C4-2B (cell line): ENCODE measurements around the gene CFAP20.

Experiments
- ZFX ChIP-seq: fragments of 450-650 bp; IDR thresholded peaks from 2 replicates; pipeline ENCODE4 v1.6.1; 2017
- TF ChIP-seq, protein P1 (sequence below): fragments of 450-650 bp; conservative IDR thresholded peaks from 2 replicates; pipeline ENCODE4 v1.5.1; 2017; ENCODE audit warnings: mild to moderate bottlenecking

GRCh38 chr16:58120234-58120633 lies 8.9 kb downstream of the CFAP20 start:
- TF ChIP-seq, protein P1, sequence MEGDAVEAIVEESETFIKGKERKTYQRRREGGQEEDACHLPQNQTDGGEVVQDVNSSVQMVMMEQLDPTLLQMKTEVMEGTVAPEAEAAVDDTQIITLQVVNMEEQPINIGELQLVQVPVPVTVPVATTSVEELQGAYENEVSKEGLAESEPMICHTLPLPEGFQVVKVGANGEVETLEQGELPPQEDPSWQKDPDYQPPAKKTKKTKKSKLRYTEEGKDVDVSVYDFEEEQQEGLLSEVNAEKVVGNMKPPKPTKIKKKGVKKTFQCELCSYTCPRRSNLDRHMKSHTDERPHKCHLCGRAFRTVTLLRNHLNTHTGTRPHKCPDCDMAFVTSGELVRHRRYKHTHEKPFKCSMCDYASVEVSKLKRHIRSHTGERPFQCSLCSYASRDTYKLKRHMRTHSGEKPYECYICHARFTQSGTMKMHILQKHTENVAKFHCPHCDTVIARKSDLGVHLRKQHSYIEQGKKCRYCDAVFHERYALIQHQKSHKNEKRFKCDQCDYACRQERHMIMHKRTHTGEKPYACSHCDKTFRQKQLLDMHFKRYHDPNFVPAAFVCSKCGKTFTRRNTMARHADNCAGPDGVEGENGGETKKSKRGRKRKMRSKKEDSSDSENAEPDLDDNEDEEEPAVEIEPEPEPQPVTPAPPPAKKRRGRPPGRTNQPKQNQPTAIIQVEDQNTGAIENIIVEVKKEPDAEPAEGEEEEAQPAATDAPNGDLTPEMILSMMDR, result no peak
- TF ChIP-seq ZFX, result no peak
